ENCODE results near the gene TAF4. TPM values are rescaled to one million over a fixed set of nuclear protein-coding genes. Genes with fewer than 3 reads are reported as not detected.
"Not testable (repeated sequence)": the region's sequence is repeated elsewhere in the genome, so short reads cannot be mapped to it uniquely, and the experiment has no call there.

Gene TAF4
- total RNA-seq, 1 donor from 2014 or later = 10.7 TPM

DNA sequence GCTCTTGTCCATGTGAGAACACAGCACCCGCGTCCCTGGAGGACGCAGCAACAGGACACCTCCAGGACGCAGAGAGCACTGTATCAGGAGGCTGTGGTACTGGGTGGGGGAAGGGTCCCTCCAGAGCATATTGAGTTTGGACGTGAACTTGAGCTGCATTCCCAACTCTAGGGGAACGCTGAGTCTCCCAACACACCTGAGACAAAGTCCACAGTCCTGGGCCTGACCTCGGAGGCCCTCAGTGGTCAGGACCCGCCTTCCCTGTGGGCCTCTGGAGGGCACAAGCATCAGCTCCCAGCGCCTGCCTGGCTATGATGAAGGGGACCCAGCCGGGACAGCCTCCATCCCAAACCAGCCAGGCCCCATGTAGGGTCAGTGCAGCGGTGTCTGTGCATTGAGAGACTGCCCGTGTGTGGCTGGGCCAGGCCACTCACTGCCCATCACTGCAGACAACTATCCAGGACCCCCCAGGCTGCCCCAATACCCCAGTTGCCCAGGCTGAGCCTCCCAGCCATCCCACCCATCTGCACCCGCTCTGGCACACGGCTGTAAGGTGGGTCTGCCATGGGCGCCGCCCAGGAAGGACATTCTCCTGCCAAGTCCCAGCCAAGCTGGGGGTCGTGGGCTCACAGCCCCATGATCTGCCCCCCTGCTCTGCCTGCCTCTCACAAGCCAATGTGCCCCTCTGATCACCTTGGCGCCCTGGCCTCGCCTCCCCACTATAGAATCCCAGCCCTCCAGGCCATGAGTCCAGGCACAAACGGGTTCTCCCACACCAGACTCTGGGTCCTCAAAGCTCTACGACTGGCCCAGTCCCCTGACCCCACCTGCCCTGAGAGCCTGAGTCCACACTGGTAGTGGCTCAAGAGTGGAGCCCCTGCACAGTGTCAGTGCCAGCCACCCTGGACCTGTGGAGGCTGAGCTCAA, 115.7 kb downstream of the TAF4 start:
- intact Hi-C loops (cut with DNase I) = no loop called here
- DNase-seq (ENCODE audit: missing footprints) (peak; percentile 53), ATAC-seq (no peak)

DNA sequence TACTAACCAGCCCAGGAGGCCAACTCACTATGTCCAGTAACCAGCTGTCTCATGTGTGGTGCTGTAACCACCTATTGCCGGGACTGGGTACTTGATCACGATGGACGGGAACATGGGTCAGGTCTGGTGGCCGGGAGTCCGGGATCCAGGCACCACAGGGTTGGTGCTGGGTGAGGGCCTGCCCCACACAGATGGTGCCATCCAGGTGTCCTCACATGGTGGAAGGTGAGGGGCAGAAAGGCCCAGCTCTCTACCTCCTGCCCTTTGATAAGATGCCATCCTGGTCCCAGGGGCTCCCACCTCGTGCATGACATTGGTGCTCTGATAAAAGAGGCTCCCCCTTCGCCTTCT, 116.3 kb downstream of the TAF4 start:
- DNase-seq (ENCODE audit: missing footprints) = peak; percentile 66
- no peak for ATAC-seq
- intact Hi-C loops (cut with DNase I) = no loop called here

DNA sequence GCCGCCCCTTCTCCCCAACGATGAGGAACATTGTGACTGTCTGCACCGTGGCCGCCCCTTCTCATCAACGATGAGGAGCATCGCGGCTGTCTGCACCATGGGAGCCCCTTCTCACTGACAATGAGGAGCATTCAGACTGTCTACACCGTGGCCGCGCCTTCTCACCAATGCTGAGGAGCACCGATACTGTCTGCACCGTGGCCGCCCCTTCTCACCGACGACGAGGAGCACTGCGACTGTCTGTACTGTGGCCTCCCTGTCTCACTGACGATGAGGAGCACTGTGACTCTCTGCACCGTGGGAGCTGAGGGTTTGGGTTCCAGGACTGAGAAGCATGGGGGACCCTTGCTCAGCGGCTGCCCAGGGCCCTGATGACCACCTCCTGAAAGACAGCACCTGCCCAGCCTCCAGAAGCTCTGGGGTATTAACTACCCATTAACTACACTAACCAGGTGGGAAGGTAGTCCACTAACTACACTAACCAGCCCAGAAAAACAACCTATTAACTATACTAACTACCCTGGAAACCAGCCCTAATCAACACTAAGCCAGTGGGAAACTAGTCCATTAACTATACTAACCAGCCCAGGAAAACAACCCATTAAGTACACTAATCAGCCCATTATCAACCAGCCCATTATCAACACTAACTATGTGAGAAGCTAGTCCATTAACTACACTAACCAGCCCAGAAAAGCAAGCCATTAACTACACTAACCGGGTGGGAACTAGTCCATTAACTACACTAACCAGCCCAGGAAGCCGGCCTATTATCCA, 116.9 kb downstream of the TAF4 start:
- DNase-seq (ENCODE audit: missing footprints) (peak; percentile 2), ATAC-seq (no peak)
- intact Hi-C loops (cut with DNase I) = no loop called here

DNA sequence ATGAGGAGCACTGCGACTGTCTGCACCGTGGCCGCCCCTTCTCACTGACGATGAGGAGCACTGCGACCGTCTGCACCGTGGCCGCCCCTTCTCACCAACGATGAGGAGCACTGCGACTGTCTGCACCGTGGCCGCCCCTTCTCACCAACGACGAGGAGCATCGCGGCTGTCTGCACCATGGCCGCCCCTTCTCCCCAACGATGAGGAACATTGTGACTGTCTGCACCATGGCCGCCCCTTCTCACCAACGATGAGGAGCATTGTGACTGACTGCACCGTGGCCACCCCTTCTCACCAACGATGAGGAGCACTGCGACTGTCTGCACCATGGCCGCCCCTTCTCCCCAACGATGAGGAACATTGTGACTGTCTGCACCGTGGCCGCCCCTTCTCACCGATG, 117.6 kb downstream of the TAF4 start:
- ATAC-seq; intact Hi-C loops (cut with DNase I); DNase-seq (ENCODE audit: missing footprints): not testable (repeated sequence)

DNA sequence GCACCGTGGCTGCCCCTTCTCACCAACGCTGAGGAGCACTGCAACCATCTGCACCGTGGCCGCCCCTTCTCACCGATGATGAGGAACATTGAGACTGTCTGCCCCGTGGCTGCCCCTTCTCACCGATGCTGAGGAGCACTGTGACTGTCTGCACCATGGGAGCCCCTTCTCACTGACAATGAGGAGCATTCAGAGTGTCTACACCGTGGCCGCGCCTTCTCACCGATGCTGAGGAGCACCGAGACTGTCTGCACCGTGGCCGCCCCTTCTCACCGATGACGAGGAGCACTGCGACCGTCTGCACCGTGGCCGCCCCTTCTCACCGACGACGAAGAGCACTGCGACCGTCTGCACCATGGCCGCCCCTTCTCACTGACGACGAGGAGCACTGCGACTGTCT, 120.2 kb downstream of the TAF4 start:
- DNase-seq (ENCODE audit: missing footprints); intact Hi-C loops (cut with DNase I); ATAC-seq: not testable (repeated sequence)

DNA sequence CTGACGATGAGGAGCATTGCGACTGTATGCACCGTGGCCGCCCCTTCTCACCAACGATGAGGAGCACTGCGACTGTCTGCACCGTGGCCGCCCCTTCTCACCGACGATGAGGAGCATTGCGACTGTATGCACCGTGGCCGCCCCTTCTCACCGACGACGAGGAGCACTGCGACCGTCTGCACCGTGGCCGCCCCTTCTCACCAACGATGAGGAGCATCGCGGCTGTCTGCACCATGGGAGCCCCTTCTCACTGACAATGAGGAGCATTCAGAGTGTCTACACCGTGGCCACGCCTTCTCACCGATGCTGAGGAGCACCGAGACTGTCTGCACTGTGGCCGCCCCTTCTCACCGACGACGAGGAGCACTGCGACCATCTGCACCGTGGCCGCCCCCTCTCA, 120.7 kb downstream of the TAF4 start:
- ATAC-seq; intact Hi-C loops (cut with DNase I); DNase-seq (ENCODE audit: missing footprints): not testable (repeated sequence)

DNA sequence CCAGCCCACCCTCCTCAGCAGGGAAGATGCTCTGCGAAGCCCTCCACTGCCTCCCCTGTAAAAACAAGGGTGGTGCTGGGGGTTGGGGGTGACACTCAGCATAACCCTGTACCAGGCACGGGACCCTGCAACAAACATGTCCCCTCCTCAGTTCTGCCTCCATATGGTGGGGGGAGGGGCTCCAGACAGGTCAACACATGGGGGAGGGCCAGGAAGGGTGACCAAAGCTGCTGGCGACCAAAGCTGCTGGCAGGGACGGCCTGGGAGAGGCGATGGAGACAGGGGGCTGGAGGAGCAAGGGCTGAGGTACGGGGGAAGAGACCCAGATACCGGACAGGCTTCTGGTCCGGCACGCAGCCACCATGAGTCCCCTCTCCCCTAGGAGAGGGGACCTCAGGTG, 123.2 kb downstream of the TAF4 start:
- ATAC-seq (no peak), DNase-seq (ENCODE audit: missing footprints) (no peak)
- intact Hi-C loops (cut with DNase I) = no loop called here

DNA sequence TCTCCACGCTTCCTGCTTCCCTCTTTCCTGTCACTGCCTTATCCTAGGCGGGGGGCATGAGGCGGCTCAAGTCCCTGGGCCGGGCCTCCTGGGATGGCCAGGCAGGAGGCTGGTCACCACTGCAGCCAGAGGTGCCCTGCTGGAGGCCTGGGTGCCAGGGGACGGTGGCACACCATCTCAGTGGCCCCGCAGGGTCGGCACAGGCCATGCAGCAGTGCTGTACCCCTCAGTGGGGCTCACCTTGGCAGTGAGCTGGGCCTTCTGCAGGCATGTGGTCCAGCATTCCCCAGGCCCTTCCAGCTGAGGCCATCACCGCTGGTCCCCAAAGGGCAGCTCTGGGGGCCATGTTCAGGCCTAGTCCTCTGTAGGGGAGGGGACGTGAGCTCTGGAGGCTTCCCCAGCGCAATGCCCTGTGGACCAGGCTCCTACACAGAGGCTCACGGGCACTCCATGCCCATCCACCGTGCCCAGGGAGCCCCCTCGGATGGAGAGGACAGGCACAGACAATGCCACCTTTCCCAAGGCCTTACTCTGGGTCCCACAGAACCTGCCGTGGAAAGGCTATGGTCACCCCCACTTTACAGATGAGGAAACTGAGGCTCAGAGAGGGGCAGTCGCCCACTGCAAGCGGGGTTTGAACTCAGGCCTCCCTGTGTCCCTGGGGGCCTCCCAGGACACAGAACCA, 123.8 kb downstream of the TAF4 start:
- DNase-seq (ENCODE audit: missing footprints) (peak; percentile 25), ATAC-seq (no peak)
- intact Hi-C loops (cut with DNase I) = no loop called here

DNA sequence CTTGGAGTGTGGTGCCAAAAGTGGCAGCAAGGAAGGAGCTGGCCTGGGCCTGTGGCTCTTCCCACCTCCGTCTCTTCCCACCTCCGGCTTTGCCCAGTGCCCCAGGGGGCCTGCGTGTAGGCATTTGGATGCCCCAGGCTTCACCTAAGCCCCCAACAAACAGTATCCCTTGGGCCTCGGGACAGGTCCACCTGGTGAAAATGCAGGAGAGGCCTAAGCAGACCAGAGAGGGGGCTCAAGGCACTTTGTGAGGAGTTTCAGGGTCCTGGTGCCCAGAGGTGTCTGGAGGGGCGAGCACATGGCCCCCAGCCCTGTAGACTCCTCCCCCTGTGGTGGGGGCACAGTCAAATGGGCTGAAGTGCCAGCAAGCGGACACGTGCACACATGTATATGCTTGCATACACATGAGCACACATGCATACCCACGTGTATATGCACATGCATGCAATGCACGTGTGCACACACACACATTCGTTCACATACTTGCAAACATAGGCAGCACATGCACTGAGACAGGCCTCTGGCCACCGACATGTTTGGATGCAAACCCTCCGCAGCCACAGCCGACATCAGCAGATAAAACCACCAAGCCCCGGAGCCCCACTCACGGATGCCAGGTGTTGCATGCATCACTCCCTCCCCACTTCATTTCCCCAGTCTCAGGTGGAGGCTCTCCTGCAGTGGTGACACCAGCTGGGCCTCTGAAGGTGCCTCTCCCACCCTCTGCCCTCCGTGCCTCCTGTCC, 124.5 kb downstream of the TAF4 start:
- intact Hi-C loops (cut with DNase I) = no loop called here
- no peak for ATAC-seq
- DNase-seq (ENCODE audit: missing footprints) = peak; percentile 41

DNA sequence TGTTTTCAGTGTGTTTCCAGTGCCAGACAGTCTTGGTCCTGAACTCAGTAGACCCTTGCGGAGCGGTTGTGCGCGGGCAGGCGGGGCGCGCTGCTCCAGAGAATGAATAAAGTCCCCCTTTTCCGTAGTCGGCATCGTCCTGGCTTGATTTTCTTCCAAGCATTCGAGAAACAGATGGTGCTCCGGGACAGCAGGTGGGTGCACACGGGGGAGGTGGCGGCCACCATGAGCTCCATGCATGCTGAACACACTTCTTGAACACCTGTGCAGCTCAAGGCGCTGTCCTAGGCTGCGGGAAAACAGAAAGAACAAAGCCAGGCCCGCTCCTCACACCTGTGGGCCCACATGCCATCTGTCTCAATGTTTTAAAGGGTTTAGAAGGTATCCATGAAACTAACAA, 125.2 kb downstream of the TAF4 start:
- ATAC-seq = no peak

DNA sequence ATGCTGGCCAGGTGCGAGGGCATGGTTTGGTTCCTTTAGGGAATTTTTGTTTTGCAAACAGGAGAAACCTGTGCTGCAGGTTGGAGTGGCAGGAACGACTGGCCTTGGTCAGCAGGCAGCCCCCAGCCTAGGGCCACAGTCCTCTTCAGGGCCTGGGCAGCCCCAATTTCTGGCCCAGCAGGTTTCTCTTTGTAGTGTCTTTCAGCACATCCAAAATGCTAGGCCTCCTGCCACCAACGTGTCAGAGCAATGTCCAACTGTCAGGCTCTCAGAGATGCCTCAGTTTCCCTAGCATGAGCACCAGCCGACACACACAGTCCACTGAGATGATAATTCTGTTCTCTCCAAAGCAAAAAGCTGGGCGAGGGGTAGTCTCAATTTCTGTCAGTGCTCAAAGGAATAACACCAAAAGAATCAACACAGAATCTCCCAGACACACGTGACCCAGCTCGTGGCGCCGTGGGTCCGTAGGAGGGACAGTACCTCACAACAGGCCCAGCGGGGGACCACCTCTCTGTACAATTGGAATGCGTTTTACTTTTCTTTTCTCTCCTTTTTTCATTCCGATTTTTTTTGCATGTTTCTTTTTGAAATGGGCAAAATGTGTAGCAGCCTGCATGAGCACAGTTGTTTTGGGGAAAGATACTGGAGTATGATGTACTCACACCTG, 125.9 kb downstream of the TAF4 start:
- intact Hi-C loops (cut with DNase I) = no loop called here
- no peak for ATAC-seq
- peak; percentile 49 for DNase-seq (ENCODE audit: missing footprints)

More for the DNA sequence above, 125.2 kb downstream of the TAF4 start:
- peak; percentile 30 for DNase-seq (ENCODE audit: missing footprints)
- intact Hi-C loops (cut with DNase I) = no loop called here

DNA sequence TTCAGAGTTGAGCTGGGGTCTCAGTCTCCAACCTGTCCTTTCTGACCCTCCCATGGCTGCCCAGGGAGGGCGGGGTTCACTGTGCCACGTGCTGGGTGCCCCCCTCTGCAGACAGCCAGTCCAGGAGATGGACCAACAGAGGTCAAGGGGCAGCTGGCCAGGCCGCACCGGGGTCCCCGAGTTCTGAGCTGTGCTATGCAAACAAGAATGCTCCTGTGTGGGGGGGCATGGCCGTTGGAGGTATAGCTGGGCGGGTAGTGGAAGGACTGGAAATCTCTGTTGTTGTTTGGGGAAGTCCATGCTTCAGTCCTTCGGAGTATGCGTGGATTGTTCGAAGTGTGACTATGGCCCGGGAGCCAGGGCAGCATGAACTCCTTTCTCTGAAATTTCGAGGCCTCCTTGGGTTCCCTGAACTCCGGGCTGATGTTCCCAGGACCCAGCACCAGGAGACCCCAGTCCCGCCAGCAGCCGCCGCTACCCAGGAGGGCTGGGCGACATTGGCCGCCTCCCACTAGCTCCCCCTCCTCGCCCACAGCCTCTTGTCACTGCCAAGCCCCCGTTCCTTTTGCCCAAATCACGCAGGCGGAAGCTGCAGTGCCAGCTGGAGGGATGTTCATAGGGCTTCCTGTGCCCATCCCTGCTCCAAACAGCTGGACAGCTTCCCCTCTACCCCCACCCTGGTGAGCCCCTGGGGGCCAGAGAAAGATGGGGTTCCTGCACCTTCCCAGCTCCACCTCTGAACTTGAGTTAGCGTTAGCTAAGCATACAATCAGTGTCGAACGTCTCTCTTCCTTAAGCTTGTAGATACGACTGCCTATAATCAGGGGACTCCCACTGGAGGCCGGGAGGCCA, 126.6 kb downstream of the TAF4 start:
- ATAC-seq = no peak
- peak; percentile 50 for DNase-seq (ENCODE audit: missing footprints)
- intact Hi-C loops (cut with DNase I) = no loop called here

DNA sequence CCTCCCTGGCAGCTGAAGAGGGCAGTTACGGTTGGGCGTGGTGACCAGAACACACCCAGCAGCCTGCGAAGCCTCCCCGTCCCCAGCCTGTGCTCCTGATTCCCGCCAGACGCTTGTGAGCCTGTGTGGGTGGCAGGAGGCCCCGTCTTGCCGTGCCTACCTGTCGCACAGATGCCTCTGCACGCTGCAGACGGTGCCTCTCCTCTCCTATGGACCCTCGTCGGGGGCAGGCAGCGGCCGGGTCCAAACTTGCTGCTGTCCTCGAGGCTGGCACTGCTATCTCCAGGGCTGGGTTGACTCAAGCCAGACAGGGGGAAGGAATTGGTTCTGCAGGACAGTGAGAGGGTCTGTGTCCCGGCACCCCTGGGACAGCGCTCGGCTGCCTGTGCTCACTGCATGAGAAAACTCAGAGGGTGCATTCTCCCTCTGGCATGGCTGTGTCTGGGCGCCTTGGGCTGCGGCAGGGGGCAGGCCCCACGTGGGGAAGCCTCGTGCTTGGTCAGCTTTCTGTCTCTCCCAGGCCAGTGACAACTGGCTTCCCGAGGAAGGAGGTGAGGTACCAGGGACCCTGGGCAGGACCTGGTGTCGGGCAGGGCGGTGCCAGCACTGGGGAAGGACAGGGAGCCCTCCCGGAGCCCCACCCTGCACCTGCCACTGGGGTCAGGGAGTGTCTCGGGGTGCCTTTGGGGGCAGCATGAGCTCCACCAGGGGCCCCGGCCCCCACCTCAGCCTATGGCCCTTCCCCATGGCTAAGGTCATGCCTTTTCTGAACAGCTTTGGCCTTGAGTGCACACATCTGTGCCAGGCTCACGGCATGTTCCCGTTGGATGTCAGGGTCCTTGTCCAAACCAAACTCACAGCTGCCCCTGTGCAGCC, 127.5 kb downstream of the TAF4 start:
- DNase-seq (ENCODE audit: missing footprints) = peak; percentile 43
- intact Hi-C loops (cut with DNase I) = no loop called here
- no peak for ATAC-seq

DNA sequence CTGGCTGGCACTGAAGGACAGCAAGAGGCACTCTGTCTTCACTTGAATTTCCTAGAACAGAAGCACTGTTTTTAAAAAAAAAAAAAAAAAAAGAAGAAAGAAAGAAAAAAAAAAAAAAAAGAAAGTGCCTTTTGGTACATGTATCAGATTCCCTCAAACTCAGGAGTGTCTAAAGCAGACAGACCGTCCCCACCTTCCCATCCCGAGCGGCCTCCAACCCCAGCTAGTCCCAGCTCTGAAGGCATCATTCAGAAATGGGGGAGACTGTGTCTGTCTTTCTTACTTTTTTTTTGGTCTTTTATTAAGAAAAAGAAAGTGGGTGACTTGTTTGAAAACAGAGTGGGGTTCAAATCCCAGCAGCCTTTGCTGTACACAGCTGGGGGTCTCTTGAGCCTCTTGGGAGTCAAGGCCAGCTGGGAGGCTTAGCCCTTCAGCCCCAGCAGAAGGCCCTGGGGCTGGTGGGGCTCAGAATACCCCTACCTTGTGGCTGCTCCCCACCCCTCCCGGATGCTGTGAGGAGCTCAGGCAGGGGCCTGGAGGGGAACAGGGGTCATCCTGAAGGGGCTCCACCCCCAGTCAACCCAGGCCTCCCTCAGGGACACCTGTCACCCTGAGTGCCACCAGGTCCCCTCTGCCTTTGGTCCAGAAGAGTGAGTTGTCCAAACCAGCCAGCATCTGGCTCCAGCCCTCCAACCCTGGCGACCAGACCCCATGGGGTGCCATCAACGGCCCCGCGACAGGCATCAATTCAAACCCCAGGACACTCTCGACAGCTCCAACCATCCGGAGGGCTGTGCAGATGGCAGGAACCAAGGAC, 128.3 kb downstream of the TAF4 start:
- intact Hi-C loops (cut with DNase I) = no loop called here

DNA sequence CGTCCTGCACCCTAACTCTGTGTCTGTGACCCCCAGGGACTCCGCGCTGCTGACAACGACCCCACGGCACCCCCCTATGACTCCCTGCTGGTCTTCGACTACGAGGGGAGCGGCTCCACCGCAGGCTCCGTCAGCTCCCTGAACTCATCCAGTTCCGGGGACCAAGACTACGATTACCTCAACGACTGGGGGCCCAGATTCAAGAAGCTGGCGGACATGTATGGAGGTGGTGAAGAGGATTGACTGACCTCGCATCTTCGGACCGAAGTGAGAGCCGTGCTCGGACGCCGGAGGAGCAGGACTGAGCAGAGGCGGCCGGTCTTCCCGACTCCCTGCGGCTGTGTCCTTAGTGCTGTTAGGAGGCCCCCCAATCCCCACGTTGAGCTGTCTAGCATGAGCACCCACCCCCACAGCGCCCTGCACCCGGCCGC, 129.0 kb downstream of the TAF4 start:
- ATAC-seq (no peak), DNase-seq (ENCODE audit: missing footprints) (peak; percentile 45)
- intact Hi-C loops (cut with DNase I) = no loop called here

More for the DNA sequence above, 128.3 kb downstream of the TAF4 start:
- no peak for ATAC-seq
- no peak for DNase-seq (ENCODE audit: missing footprints)

Data from Right ventricle myocardium inferior (tissue), 1 donor.